Right ventricle myocardium superior (tissue), 1 donor: Measurements from ENCODE around the gene THBS3. TPM values are rescaled to one million over a fixed set of nuclear protein-coding genes. Genes with fewer than 3 reads are reported as not detected.
"Not testable (repeated sequence)": the region's sequence is repeated elsewhere in the genome, so short reads cannot be mapped to it uniquely, and the experiment has no call there.

Source experiments
- ATAC-seq: fragments of 200-7000 bp; cut with Tn5 transposase; one replicate; pipeline ENCODE4 v1.9.1; 2020; ENCODE audit warnings: mild to moderate bottlenecking; ENCODE audit not compliant: poor library complexity
- DNase-seq: peaks from one replicate; pipeline ENCODE4 v3.0.0-alpha.2; 2020
- intact Hi-C: fragments of 100-400 bp; cut with DNase I; formaldehyde crosslinking; loops from one replicate; pipeline ENCODE4 v1.11.2; 2022
- total RNA-seq: library from RNA; stranded (reverse); fragmentation: NEBNext Ultra II Directional; extraction: Animal tissue kit (Norgen Biotek cat#: 25700); gene quantifications from one replicate; pipeline ENCODE4 v1.2.1, GENCODE V29; 2021
- donor health status: DM: no; HTN: yes; CAD: no; lungs with severe emphysema.

The THBS3 gene
- total RNA-seq, 1 donor from 2014 or later: 5.8 TPM

- peak; percentile 40 for DNase-seq
- intact Hi-C loops: no loop called here
- no peak for ATAC-seq
Observed at GRCh38 chr1:155196103-155196892, 11.4 kb downstream of the THBS3 start.

- intact Hi-C loops: no loop called here
- DNase-seq: no peak
- peak; percentile 0 for ATAC-seq
Observed at GRCh38 chr1:155195201-155196102, 12.2 kb downstream of the THBS3 start.

- intact Hi-C loops, DNase-seq, ATAC-seq: not testable (repeated sequence)
Observed at GRCh38 chr1:155193991-155194240, 13.8 kb downstream of the THBS3 start.

GRCh38 chr1:155193275-155193990, 14.3 kb downstream of the THBS3 start:
- intact Hi-C loops: no loop called here
- DNase-seq (peak; percentile 91), ATAC-seq (peak; percentile 87)

- intact Hi-C loops: no loop called here
- ATAC-seq: peak; percentile 0
- DNase-seq: no peak
Observed at GRCh38 chr1:155192346-155193274, 15.1 kb downstream of the THBS3 start.

- intact Hi-C loops: no loop called here
- ATAC-seq (no peak), DNase-seq (peak; percentile 40)
Observed at GRCh38 chr1:155191904-155192303, 15.8 kb downstream of the THBS3 start.

GRCh38 chr1:155189926-155190325, 17.8 kb downstream of the THBS3 start:
- ATAC-seq, DNase-seq, intact Hi-C loops: not testable (repeated sequence)

- ATAC-seq (no peak), DNase-seq (peak; percentile 17)
- intact Hi-C loops: no loop called here
Observed at GRCh38 chr1:155188268-155188667, 19.4 kb downstream of the THBS3 start.

- intact Hi-C loops: no loop called here
- ATAC-seq: no peak
- DNase-seq: no peak
Observed at GRCh38 chr1:155187456-155187891, 20.2 kb downstream of the THBS3 start.

GRCh38 chr1:155186794-155187455, 20.8 kb downstream of the THBS3 start:
- ATAC-seq (no peak), DNase-seq (peak; percentile 7)
- intact Hi-C loops: no loop called here

GRCh38 chr1:155186067-155186793, 21.5 kb downstream of the THBS3 start:
- DNase-seq (no peak), ATAC-seq (no peak)
- intact Hi-C loops: no loop called here

- intact Hi-C loops: no loop called here
- peak; percentile 21 for DNase-seq
- ATAC-seq: no peak
Observed at GRCh38 chr1:155185783-155186066, 22.0 kb downstream of the THBS3 start.

- intact Hi-C loops: no loop called here
- ATAC-seq (peak; percentile 82), DNase-seq (peak; percentile 63)
Observed at GRCh38 chr1:155184835-155185782, 22.6 kb downstream of the THBS3 start.

GRCh38 chr1:155184351-155184811, 23.3 kb downstream of the THBS3 start:
- ATAC-seq (no peak), DNase-seq (no peak)
- intact Hi-C loops: no loop called here

GRCh38 chr1:155183775-155184221, 23.9 kb downstream of the THBS3 start:
- peak; percentile 39 for DNase-seq
- intact Hi-C loops: no loop called here
- ATAC-seq: no peak

- no peak for ATAC-seq
- intact Hi-C loops: no loop called here
- DNase-seq: no peak
Observed at GRCh38 chr1:155182052-155182550, 25.6 kb downstream of the THBS3 start.
